Measurements from ENCODE around the gene FHOD3.

FHOD3 gene

DNA sequence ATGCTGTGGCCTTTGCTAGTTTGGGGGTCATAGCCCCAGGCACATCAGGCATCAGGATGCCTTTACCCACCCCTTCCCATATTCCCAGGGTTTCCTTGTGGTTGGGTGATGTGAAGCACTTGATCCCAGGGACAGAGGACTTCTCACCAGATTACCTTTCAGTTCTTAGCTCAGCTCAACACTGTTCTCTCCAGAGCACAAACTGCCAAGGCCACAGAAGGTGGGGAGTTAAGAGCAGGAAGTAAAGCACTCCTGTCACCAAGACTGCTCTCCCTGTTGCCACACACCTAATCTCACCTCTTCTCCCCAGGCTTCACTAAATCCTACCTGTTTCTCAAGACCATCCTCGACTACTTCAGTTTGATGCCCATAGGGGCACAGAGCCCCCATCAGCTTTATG lies 25.9 kb downstream of the FHOD3 start:
- no peak for DNase-seq

DNA sequence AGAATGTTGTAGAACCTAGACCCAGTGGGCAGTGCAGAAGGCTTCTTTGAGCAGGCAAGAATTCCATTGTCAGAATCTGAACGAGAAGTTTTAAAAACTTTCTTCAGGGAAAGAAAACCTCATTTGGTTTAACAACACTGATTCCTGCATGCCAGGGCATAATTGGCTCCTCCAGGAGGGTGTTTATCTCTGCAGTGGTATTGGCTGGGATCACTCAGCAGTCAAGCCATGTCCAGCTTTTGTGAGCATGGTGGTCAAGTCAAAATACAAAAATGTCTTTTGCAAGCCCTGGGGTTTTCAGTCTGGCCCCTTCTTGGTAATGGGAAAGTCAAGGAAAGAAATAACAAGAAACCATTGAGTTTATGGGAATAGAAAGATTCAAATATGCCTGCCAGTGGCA lies 28.3 kb downstream of the FHOD3 start:
- DNase-seq: no peak

DNA sequence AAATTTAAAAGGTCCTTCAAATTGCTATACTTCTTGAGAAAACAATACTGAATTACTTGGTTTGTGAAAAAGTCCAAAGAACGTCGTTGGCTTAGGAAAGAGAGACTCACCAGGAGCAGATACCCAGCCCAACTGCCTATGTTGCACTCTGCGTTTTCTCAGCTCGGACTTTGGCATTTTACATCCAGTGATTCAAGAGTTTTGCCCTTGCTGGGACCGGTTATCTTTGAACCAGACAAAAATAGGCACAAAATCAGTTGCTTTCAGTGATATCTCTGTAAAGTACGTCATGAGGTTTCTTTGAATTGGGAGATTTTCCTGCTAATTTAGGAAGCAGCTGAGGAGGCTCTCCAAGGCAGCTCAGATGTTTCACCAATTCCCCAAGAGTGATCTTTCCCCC lies 29.3 kb downstream of the FHOD3 start:
- no peak for DNase-seq

DNA sequence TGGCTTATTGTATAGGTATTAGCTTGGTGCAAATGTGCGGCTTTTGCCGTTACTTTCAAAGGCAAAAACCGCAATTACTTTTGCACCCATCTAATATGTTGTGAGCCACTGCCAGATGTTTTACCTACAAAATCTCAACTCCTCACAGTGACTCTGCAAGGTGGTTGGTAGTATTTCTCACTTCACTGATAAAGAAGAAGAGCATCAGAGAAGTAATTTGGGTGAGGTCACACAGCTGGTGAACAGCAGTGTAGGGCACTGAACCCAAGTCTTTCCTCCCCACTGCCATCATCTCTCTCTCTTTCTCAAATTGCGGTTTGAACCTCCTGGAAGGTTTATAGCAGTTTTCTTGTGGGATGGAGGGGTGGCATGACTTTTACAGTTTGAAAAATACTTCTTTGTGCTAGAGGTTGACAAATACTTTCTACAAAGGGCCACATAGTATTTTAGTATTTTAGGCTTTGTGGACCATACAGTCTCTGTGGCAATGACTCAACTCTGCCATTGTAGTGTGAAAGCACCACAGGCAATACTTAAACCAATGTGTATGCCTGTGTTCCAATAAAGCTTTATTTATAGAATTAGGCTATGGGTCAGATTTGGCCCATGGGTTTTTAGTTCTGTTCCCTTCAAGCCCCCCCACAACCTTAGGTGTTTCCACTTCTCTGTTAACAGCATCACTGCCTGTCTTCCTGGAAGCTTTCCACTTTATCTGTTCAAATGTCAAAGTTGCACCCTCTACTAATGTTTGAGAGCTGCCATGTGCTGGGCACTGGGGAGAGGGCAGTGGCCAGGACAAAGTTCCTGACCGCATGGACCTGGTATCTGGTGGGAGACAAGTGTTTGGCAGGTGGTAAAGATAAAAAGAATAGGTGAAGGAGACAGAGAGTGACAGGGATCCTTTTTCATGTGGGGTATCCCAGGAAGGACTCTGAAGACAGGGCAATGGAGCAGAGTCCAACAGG lies 30.1 kb downstream of the FHOD3 start:
- no peak for DNase-seq

DNA sequence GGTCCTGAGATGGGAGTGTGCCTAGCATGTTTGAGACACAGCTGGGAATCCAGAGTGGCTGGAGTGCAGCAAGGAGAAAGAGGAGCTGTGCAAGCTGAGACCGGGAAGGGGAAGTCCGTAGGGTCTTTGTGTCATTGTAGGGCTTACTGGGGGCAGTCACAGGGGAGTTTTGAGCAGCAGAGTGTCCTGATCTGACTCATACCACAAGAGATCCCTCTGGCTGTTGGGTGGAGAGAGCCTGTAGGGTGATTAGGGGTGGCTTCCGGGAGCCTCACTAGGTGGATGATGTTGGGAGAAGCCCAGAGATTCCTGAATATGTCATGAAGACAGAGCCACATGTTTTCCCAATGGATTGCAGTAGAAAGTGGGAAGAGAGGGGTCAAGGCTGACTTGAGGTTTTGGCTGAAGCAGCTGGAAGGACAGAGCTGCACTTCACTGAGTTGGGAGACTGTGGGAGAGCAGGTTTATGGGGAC lies 30.9 kb downstream of the FHOD3 start:
- no peak for DNase-seq

DNA sequence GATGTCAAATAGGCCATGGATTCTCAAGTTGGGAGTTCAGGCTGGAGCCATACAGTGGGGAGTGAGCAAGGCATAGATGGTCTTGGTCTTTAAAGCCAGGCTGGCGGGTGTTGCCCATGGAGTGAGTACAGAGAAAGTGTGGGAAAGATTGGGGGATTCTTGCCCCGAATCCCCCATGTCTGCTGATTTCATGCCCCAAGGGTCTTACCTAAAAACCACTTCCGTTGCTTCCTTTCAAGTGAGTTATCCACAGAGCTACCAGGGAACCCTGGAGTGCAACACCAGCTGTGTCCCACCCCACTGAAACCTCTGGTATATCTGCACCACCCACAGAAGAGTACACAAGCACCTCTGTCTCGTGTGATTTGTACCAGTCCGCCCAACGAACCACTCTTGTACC lies 31.4 kb downstream of the FHOD3 start:
- no peak for DNase-seq

DNA sequence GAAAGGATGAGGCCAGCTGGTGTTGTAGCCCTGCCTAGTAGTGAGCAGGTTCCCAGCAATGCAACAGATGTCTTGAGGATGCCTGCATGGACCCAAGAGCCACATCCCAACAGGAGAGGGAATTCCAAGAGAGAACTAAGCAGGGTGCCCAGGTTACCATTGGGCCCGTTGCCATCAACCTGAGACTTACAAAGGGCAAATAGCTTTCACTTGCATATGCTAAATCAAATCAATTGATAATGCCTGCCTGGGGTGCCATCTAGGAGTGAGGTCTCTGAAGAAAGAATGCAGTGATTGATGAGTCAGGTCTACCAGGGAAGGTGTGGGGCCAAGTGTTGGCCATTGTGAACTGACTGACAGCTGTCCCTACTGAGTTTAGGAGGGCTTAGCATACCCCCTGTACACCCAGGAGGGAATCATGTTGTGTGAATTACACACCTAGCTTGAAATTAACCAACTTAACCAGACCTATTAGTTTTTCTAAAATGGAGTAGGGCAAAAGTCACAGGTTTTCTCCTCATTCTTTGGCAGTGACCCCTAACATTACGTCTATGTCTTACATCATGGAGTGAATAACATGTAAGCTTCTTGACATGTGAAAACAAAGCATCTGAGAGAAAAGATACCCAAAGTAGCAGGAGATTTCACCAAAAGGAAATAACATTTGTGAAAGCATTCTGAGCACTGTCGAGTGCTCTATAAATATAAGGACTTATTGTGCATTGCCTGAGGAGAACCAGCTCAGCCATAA lies 32.3 kb downstream of the FHOD3 start:
- DNase-seq: no peak

DNA sequence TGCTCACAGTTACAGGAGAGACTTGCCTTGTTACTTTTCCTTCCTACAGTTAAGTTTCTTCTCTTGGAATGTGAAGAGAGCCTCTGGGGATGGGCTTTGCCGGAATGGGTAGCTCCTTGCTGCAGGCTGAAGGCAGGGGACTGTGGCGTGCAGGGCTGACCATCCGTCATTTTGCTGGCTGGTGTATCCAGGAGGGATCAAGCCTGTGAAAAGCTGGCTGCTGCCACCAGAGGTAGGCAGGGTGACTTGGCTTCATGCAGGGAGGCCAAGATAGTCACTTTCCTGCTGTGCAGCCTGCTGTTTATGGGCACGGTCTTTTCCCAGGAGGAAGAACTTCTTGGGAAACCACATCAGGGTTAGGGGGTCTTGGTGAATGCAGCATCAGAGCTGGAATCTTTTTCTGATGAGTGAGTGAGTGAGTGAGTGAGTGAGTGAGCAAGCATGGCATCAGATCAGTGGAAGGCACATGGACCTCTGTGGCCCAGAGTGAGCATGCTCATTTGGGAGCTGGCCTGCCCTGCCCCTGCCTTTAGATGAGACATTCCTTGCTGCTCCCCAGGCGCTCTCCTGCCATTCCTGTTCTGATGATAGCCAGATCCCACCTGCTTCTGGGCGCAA lies 33.0 kb downstream of the FHOD3 start:
- DNase-seq: no peak

DNA sequence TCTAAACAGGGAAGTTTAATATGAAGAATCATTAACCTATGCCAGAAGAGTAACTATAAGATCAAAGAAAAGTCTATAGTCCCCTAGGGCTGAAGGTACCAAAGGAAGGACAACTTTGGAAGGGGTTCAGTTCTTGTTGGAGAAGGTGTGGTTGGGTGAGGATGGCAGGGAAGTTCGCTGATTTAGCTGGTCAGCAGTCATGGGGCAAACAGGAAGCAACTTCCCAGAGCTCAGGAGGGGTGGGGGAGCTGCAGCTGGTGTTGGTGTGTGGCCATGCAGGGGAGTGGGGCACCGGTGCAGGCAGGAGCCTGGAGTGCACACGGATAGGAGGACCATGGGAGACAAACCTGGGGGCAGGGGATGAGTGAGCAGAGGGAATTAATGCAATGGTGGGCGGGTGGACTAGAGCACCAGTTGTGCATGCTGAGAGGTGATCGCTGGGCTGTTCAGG lies 34.0 kb downstream of the FHOD3 start:
- DNase-seq: no peak

DNA sequence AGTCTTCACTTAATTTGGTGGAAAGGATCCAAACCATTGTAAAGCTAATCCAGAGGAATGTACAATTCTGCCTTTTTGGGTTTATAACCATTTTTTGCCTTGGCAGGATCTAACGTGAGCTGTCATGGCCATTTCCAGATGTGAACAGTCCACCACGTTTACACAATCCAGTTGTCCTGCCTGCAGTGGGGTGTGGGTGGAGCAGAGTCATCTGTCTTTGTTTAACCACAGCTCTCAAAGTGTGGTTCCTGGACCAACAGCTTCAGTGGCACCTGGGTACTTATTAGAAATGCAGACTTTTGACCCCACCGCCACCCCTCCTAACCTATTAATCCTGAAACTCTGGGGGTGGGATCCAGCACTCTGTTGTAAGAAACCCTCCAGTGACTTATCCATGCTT lies 35.9 kb downstream of the FHOD3 start:
- no peak for DNase-seq

DNA sequence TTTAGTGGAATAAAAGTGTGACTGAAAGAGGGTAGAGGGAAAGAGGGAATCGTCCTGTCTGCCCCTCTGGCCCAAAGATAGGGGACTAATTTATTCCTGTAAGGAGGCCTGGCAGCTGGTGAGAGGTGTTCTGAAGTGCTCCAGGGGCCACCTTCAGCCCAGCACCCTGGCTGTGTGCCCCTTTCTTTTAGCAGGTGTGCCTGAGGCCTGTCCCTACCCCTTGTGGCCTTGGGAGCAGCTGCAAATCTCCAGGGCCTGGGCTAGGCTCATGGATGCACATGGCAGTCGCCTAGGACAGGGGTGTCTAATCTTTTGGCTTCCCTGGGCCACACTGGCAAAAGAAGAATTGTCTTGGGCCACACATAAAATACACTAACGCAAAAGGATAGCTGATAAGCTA lies 37.3 kb downstream of the FHOD3 start:
- DNase-seq: no peak

DNA sequence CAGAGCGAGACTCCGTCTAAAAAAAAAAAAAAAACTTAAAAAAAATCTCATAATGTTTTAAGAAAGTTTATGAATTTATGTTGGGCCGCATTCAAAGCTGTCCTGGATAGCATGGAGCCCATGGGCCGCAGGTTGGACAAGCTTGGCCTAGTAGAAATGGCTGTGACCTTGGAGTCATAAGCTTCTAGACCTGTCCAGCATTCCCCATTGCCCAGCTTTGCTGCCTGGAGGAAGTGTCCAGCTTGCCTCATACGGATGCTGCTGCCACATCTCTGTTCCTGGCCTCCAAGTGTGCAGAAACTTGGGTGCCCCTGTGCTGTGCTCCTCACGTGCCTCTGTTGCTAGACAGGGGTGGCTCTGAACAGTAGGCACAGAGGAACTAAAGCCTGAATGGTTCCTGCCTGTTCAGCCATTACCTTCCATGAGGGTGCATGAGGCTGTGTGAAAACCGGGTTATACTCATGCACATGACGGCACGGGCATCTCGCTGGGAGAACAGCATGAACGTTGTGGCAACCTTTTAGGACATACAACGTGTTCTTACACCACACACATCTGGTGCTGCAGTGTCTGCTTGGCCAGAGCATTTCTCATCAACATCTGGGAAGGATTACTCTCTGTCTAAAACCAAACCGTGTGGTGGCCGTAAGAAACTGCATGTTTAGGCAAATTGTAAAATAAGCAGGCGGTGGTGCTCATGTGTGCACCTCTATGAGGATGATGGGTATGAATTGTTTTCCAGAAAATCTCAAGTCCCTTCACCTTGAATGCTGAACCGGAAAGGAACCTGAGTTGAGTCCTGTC lies 38.2 kb downstream of the FHOD3 start:
- DNase-seq: no peak

DNA sequence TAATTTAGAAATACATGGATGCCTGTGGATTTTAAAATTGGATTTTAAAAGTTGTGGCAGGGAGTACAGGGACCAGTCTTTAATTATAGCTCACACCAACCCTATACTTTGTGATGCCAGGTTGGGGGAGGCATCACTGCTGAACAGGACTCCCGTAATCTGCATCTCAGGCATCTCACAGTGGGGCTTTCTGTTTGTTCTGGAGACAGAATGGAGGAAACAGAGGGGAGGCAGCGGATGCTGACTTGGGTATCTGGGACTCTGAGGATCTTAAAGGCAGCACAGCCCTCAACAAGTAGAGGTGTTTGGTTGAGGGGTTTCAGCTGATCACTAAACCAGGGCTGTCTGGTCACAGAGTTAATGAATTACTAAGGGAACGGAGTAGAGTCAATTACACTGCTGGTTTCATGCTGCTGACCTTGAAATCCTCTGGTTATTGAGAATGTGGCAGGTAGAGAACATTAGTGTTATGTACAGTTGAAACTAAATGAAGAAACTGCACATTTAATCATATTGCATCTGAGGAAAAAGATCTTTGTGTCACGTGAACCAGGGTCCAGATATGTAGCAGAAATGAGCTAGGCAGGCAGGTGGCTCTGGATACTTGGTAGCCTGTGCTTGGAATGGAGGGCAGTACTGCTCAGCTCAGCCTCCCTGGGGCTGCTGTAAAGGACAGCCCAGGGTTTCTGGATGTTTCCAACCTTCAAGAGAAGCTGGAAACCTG lies 40.3 kb downstream of the FHOD3 start:
- DNase-seq: no peak

DNA sequence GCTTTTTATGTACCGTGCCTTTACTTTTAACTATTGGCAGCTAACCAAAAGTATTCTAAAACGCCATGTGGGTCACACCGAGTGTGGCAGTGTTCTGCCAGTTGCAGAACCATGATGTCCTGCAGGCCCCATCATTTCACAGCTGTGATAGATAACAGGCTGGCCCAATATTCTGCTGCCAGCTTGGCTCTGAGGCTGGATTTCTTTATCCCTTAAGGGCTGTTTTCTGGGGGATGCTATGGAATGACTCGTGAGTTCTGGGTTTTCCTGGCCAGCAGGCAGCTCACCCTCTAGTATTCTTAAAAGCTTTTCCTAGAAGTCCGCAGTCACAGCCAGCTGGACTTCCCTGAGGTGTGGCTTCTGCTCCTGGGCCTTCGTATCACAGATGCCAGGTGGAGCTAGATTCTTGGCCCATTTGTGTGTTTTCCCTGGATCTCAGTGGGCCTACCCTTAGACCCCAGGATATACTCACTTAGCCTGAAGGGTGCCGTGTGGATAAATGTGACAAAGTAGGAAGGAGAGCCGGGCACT lies 41.0 kb downstream of the FHOD3 start:
- DNase-seq: no peak

DNA sequence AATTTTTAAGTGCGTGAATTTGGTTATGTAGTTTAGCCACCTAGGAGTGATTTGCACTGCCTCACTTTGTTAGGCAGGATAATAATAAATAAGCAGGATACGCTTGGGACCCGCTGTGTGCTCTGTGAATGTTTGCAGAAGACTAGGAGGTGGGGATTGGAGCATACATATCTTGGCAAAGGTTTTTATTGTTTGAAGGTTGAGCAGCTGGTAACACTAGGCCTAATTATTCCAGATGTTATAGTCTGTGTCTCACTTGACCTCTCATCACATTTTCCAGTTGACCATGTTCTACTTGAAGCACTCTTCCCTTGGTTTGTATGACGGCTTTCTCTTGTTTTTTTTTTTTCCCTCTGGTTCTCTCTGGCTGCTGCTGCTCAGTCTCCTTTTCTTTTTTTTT lies 42.7 kb downstream of the FHOD3 start:
- DNase-seq: peak; percentile 45

DNA sequence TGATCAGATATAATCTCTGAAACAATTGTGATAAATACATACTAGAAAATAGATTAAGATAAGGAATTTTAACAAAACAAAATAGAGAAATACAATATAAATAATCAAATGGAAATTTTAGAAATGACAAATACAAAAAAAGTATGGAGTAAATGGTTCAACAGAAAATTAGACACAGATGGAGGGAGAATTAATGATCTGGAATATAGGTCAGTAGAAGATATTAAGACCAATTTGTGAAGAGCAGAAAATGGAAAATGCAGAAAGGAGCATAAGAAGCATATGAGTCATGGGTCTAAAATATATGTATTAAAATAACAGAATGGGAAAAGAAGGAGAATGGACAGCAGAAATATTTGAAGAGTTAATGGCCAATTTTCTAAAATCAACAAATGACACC lies 44.4 kb downstream of the FHOD3 start:
- DNase-seq: no peak

DNA sequence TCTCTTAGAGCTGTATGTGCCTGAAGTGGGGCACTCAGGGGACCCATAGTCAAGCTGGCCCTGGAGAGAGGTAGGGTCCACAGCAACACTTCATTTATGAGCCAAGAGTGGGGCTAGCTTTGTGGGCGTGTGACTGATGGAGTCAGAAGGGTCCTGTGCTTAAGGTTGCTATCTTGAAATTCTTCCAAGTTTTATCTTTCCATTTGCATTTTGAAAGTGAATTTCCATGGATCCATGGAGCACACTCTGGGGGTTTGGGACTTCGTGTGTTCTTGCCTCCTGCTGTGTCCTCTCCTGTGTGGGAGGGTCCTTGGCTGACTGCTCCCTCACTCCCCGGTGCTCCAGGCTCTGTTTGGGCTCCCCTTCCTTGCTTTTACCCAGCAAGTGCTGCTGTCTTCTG lies 50.8 kb downstream of the FHOD3 start:
- no peak for DNase-seq

DNA sequence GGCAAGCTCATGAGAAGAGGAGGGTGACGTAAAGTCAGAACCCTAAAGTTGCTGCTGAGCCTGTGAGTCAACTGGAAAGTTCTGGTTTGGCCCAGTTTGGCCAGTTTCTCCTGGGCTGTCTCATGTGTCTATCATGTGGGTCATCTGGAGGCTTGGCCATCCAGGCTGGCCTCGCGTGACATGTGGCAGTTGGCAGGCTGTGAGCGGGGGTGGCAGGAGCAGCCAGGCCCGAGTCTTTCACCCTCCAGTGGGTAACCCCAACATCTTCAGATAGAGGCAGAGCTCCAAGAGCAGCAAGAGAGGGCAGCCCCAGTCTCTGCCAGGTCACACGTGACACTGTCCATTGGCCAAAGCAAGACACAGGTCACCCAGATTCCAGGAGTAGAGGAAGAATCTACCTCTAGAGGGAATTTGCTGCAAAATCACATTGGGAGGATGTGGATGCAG lies 51.5 kb downstream of the FHOD3 start:
- no peak for DNase-seq

DNA sequence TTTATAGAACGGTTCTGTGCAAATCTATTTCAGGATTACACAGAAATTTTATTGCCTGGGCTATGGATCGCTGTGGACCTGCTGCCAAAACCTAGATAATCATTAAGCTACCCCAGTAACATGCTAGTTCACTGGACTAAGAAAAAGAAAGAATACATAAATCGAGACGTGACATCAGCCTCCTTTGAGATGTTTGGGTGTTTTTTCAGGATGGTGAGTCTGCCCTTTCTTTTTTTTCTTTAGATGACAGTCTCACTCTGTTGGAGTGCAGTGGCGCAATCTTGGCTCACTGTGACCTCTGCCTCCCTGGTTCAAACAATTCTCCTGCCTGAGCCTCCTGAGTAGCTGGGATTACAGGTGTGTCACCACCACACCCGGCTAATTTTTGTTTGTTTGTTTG lies 52.0 kb downstream of the FHOD3 start:
- DNase-seq: no peak

DNA sequence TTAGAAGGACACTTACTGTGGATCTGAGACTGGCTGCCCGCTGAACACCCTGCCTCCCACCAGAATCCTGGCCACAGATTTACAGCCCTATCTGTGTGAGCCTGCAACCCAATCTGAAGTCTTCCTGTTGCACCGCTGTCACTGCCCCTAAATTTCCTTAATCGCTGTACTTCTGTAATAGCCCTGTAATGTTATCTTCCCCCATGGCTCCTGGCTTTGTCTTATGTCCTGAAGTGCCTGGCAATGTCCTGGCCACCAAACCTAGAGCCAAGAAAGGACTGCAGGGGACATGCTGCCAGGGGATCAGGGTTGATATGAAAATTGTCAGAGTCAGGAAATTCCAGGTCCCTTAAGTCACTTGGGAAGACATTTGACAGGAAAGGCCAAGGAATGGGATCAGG lies 52.7 kb downstream of the FHOD3 start:
- DNase-seq: no peak

DNA sequence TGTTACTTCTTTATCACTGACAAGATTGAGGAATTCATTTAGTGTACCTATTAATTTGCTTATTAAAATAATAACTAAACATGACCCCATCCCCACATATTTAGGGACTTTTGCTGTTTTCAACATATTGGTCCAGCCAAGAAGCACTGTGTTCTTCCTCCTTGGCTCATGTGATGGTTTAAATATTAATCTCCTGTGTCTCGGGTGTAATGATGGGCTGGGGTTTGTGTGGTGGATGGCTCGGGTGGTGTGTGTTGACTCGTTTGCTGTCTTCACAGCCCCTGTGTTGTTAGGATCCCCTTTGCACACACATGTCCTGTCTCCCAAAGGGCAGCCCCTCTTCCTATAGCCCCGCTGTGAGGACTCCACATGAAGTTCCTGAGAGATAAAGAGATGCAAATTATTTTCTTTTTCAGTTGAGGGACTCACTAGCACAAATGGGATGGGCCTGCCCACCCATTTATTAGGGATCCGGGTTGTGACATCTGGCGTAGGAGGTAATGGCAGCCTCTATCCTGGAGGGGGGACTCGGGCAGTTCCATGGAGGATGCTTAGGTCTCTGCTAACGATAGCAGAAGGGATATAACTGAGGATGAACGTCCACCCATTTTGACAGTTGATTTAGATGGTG lies 53.4 kb downstream of the FHOD3 start:
- no peak for DNase-seq

All from NCI-H510A (cell line).